ENCODE results near the gene FRYL. TPM values are rescaled to one million over a fixed set of nuclear protein-coding genes. Genes with fewer than 3 reads are reported as not detected.

The FRYL gene
- total RNA-seq, 6 experiments from 2014 or later = 15.9 to 27.2 (median 23.3) TPM

DNA sequence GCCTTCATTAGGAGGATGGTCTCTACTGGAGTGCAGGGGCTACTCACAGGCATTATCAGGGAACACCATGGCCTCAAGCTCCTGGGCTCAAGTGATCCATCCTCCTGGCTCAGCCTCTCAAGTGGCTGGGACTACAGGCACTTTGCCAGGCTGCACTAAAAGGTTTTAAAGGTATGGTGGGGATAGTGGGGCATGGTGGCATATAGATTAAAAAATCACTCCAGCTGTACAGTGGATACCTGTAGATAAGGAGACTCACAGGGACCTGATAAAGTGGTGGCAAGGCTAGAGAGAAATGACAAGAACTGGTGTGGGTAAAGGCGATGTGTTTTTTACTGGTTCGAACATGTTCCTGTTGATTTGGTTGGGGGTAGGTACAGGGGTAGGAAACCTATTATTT, 284.1 kb downstream of the FRYL start:
- H3K36me3 ChIP-seq = peaks cover 0 to 22% (median 4%) of the 10 kb centered on the region in 4 donors
- no peaks in the 10 kb centered on the region for H3K9me3 ChIP-seq
- H3K27ac ChIP-seq = no peak overlapping the region
- H3K27me3 ChIP-seq = peaks cover 0 to 4% of the 10 kb centered on the region in 2 donors
- DNase-seq (no peak), ATAC-seq (no peak)
- no peaks in the 10 kb centered on the region for H3K4me1 ChIP-seq
- no peak overlapping the region for H3K4me3 ChIP-seq
- 100% methylated on average over 2 of the region's 2 CpGs for WGBS (ENCODE audit: insufficient coverage, low coverage, low lambda C conversion rate, missing lambda C conversion rate)
- intact Hi-C loops (cut with DNase I) = no loop called here
- TF ChIP-seq POLR2A (IDR thresholded peaks at IDR 0.05) = no peak
- TF ChIP-seq, protein P1, sequence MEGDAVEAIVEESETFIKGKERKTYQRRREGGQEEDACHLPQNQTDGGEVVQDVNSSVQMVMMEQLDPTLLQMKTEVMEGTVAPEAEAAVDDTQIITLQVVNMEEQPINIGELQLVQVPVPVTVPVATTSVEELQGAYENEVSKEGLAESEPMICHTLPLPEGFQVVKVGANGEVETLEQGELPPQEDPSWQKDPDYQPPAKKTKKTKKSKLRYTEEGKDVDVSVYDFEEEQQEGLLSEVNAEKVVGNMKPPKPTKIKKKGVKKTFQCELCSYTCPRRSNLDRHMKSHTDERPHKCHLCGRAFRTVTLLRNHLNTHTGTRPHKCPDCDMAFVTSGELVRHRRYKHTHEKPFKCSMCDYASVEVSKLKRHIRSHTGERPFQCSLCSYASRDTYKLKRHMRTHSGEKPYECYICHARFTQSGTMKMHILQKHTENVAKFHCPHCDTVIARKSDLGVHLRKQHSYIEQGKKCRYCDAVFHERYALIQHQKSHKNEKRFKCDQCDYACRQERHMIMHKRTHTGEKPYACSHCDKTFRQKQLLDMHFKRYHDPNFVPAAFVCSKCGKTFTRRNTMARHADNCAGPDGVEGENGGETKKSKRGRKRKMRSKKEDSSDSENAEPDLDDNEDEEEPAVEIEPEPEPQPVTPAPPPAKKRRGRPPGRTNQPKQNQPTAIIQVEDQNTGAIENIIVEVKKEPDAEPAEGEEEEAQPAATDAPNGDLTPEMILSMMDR (IDR thresholded peaks at IDR 0.05) = no peak

DNA sequence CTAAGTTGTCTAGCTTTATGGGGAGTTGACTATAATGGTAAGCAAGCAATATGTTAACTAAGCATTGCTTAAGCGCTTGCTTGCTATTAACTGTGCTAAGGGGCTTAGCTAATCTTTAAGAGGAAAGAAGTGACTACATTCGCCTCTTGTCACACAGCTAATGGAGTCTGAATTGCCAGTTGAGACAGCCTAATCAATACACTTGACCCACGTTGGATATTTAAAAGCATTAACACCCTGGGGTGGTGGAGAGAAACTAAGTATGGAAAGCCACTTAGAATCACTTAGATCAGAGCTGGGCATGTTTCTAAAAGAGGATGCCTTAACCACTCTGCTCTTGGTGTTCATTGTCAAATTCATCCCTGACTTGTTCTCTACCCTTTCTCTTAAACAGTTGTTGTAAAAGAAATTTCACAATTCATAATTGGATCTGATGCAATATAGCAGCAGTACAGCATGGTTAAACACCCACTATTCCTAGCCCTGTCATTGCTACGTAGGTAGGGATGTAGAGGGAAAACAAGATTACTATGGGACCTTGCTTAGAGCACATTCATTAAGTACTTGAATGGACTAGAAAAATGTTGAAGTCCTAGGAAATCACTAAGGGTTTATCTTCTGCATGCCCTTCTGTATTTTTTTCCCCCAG, 286.5 kb downstream of the FRYL start:
- intact Hi-C loops (cut with DNase I) = no loop called here
- WGBS (ENCODE audit: insufficient coverage, low coverage, low lambda C conversion rate, missing lambda C conversion rate) = 68% methylated on average over 4 of the region's 4 CpGs
- H3K27ac ChIP-seq = no peak overlapping the region

DNA sequence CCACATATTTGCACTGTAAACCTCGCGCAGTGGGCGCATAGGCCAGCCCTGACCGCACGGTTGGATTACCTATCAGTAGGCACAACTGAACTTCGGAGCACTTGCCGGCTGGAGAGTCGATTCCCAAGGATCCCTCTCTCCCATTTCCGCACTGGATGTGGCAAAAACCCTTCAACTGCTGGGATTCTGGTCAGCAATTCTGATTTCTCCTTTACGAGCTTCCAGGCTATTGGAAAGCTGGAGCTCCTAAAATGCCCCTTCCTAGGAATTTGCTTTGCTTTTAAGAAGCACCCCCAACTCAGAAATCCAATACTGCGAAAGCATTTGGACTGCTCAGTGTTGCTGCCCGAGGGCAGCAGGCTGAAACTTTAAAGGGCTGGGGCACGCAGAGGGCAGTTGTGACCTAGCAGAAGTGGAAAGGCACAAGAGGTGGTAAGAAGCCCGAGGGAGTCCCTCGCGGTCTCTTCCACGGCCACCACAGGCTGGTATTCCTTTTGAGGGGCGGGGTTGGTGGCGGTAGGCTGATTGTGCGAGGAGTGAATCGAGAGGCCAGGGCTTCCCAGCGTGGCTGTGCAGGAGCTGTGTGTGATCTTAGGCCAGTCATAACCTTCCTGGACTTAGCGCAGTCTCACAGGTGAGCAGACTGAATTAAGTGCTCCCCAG, 288.4 kb downstream of the FRYL start:
- intact Hi-C loops (cut with DNase I) = no loop called here
- TF ChIP-seq, protein P1 (IDR thresholded peaks at IDR 0.05) = no peak
- Histone ChIP-seq H3K9me3 (no peaks in the 10 kb centered on the region), H3K36me3 (no peaks in the 10 kb centered on the region), H3K4me1 (peaks cover 0 to 5% (median 0%) of the 10 kb centered on the region in 4 donors), H3K27me3 (peaks cover 5 to 20% of the 10 kb centered on the region in 2 donors), H3K4me3 (no peak overlapping the region), H3K27ac (no peak overlapping the region)
- DNase-seq (no peak), ATAC-seq (no peak)
- WGBS (ENCODE audit: insufficient coverage, low coverage, low lambda C conversion rate, missing lambda C conversion rate) = 69% methylated on average over 12 of the region's 23 CpGs

More for the DNA sequence above, 286.5 kb downstream of the FRYL start:
- no peak for ATAC-seq
- TF ChIP-seq, protein P1 (IDR thresholded peaks at IDR 0.05) = no peak
- no peak for TF ChIP-seq POLR2A (IDR thresholded peaks at IDR 0.05)
- Histone ChIP-seq H3K9me3 (no peaks in the 10 kb centered on the region), H3K4me1 (peaks cover 0 to 5% (median 0%) of the 10 kb centered on the region in 4 donors), H3K4me3 (no peak overlapping the region), H3K27me3 (peaks cover 5 to 20% of the 10 kb centered on the region in 2 donors), H3K36me3 (peaks cover 0 to 2% (median under 1%) of the 10 kb centered on the region in 4 donors)
- DNase-seq = no peak

DNA sequence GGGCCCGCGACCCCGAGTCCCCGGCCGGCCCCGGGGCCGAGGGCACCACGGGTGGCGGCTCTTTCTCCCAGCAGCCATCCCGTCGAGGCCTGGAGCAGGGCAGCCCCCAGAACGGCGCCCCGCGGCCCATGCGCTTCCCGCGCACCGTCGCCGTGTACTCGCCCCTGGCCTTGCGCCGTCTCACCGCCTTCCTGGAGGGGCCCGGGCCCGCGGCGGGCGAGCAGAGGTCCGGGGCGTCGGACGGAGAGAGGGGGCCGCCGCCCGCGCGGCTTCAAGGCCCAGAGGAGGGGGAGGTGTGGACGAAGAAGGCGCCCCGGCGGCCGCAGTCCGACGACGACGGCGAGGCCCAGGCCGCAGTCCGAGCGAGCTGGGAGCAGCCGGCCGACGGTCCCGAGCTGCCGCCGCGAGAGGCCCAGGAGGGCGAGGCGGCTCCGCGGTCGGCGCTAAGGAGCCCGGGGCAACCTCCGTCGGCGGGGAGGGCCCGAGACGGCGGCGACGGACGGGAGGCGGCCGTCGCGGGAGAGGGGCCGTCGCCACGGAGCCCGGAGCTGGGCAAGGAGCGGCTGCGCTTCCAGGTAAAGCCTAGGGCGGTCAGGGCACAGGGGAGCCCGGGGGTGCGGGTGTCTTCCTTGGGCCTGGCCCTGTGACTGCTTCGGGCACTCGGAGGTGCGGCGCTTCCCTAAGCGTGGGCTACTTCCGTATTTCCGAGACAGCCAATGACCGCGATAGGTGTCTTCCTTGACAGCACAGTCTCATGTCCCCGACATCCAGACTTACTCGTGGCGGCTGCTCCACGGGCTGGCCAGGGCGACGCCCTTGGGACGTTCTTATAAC, 289.2 kb downstream of the FRYL start:
- Histone ChIP-seq H3K36me3 (no peaks in the 10 kb centered on the region), H3K9me3 (no peaks in the 10 kb centered on the region), H3K4me3 (no peak overlapping the region), H3K27ac (no peak overlapping the region), H3K27me3 (peaks cover 5 to 20% of the 10 kb centered on the region in 2 donors), H3K4me1 (peaks cover 0 to 5% (median 0%) of the 10 kb centered on the region in 4 donors)
- TF ChIP-seq, protein P1 (IDR thresholded peaks at IDR 0.05) = no peak
- TF ChIP-seq POLR2A (IDR thresholded peaks at IDR 0.05) = no peak
- intact Hi-C loops (cut with DNase I) = no loop called here
- no peak for DNase-seq
- 13% methylated on average over 3 of the region's 104 CpGs for WGBS (ENCODE audit: insufficient coverage, low coverage, low lambda C conversion rate, missing lambda C conversion rate)
- ATAC-seq = peak in 1 of 4 donors; percentile 14

All from right lobe of liver (tissue), 6 donors.